Measurements from ENCODE around the gene MAPKBP1. TPM values are rescaled to one million over a fixed set of nuclear protein-coding genes. Genes with fewer than 3 reads are reported as not detected.

The MAPKBP1 gene
- total and polyA plus RNA-seq, 11 donors = 6.3 to 20.5 (median 14.8) TPM

GRCh38 chr15:41813426-41813825, 39.1 kb downstream of the MAPKBP1 start:
- H3K9me3 ChIP-seq = no peaks in the 10 kb centered on the region
- peaks cover 0 to 65% (median 57%) of the 10 kb centered on the region in 9 donors for H3K36me3 ChIP-seq
- H3K27ac ChIP-seq = no peak overlapping the region
- TF ChIP-seq POLR2A (IDR thresholded peaks at IDR 0.05) = no peak
- TF ChIP-seq CTCF (IDR thresholded peaks at IDR 0.05) = no peak
- no peaks in the 10 kb centered on the region for H3K27me3 ChIP-seq
- DNase-seq (no peak), ATAC-seq (no peak)
- peaks cover 0 to 8% (median under 1%) of the 10 kb centered on the region in 12 donors for H3K4me1 ChIP-seq
- H3K4me3 ChIP-seq = no peak overlapping the region
- 94 to 96% (median 95%) methylated on average over 6 to 8 of the region's 8 CpGs for WGBS, 4 donors
- intact Hi-C loops (cut with DNase I) = loop anchor here in 9 of 10 donors (2.0 to 10.0 kb wide), 7 partner anchors 206 to 339 kb away; partner anchors contain the start of gene TYRO3 (in 7 of the 9)

GRCh38 chr15:41814534-41814933, 40.2 kb downstream of the MAPKBP1 start:
- DNase-seq = no peak
- Histone ChIP-seq H3K4me1 (peaks cover 0 to 8% (median under 1%) of the 10 kb centered on the region in 12 donors), H3K27me3 (no peaks in the 10 kb centered on the region), H3K4me3 (no peak overlapping the region), H3K9me3 (no peaks in the 10 kb centered on the region), H3K27ac (no peak overlapping the region), H3K36me3 (peaks cover 0 to 76% (median 68%) of the 10 kb centered on the region in 9 donors)
- 89 to 93% (median 92%) methylated on average over 5 of the region's 5 CpGs for WGBS, 4 donors
- TF ChIP-seq CTCF (IDR thresholded peaks at IDR 0.05) (no peak), POLR2A (IDR thresholded peaks at IDR 0.05) (no peak)
- ATAC-seq = no peak
- intact Hi-C loops (cut with DNase I) = loop anchor here in 9 of 10 donors (5.0 to 10.0 kb wide), 6 partner anchors 207 to 340 kb away; partner anchors contain the start of gene TYRO3 (in 7 of the 9)

- H3K4me3 ChIP-seq = no peak overlapping the region
- no peaks in the 10 kb centered on the region for H3K27me3 ChIP-seq
- 94 to 97% (median 97%) methylated on average over 8 to 9 of the region's 9 CpGs for WGBS, 4 donors
- H3K9me3 ChIP-seq = no peaks in the 10 kb centered on the region
- no peak for TF ChIP-seq POLR2A (IDR thresholded peaks at IDR 0.05)
- no peaks in the 10 kb centered on the region for H3K4me1 ChIP-seq
- DNase-seq = no peak
- H3K27ac ChIP-seq = no peak overlapping the region
- no peak for ATAC-seq
- intact Hi-C loops (cut with DNase I) = loop anchor here in 6 of 10 donors (10.0 kb wide), 3 partner anchors 212 to 342 kb away; partner anchors contain the start of gene TYRO3 (in 3 of the 6)
- peaks cover 0 to 97% (median 87%) of the 10 kb centered on the region in 9 donors for H3K36me3 ChIP-seq
These were observed 42.5 kb downstream of the MAPKBP1 start for GRCh38 chr15:41816788-41817187.

GRCh38 chr15:41817327-41817726, 43.0 kb downstream of the MAPKBP1 start:
- Histone ChIP-seq H3K27me3 (no peaks in the 10 kb centered on the region), H3K9me3 (no peaks in the 10 kb centered on the region), H3K4me1 (no peaks in the 10 kb centered on the region), H3K4me3 (no peak overlapping the region), H3K27ac (no peak overlapping the region), H3K36me3 (peaks cover 0 to 97% (median 88%) of the 10 kb centered on the region in 9 donors)
- TF ChIP-seq CTCF (IDR thresholded peaks at IDR 0.05) (no peak), POLR2A (IDR thresholded peaks at IDR 0.05) (no peak)
- ATAC-seq (no peak), DNase-seq (no peak)
- WGBS, 4 donors = 91 to 94% (median 93%) methylated on average over 14 of the region's 14 CpGs
- intact Hi-C loops (cut with DNase I) = loop anchor here in 6 of 10 donors (10.0 kb wide), 3 partner anchors 213 to 343 kb away; partner anchors contain the start of gene TYRO3 (in 3 of the 6)

Measured in heart left ventricle (tissue), 16 donors.